Uterus (tissue), 4 donors: ENCODE measurements around the gene RFX8. TPM values are rescaled to one million over a fixed set of nuclear protein-coding genes. Genes with fewer than 3 reads are reported as not detected.

Experiments
- DNase-seq, 2 donors: peaks; one replicate each; pipeline ENCODE4 v3.0.0-alpha.2; 2019 to 2020
- H3K27ac ChIP-seq, 2 donors: fragments of 200-600 bp; sonication (generic); 1 replicate in 1 of 2; 2 replicates in 1 of 2; pipeline ENCODE4 v1.5.1; 2016 to 2018
- H3K27me3 ChIP-seq, 2 donors: fragments of 200-600 bp; sonication (generic); one replicate each; pipeline ENCODE4 v1.5.1; 2018 to 2019; ENCODE audit warnings: control low read depth in 1 of 2
- H3K36me3 ChIP-seq, 2 donors: fragments of 200-600 bp; sonication (generic); one replicate each; pipeline ENCODE4 v1.5.1; 2019; ENCODE audit warnings: control low read depth in 1 of 2
- H3K4me1 ChIP-seq, 2 donors: fragments of 200-600 bp; sonication (generic); one replicate each; pipeline ENCODE4 v1.5.1; 2018 to 2019; ENCODE audit warnings: control low read depth in 1 of 2
- H3K4me3 ChIP-seq, 2 donors: fragments of 200-600 bp; sonication (generic); 1 replicate in 1 of 2; 2 replicates in 1 of 2; pipeline ENCODE4 v1.5.1; 2018 to 2019; ENCODE audit warnings: mild to moderate bottlenecking in 1 of 2
- H3K9me3 ChIP-seq, 2 donors: fragments of 200-600 bp; sonication (generic); one replicate each; pipeline ENCODE4 v1.5.1; 2019; ENCODE audit warnings: control low read depth in 1 of 2
- CTCF ChIP-seq, 4 experiments: fragments of 200-600 bp in 2 of 4; fragments of 450-650 bp in 2 of 4; sonication (generic) in 2 of 4; IDR thresholded peaks; one replicate each; pipeline ENCODE4 v1.5.1; 2016 to 2019; ENCODE audit warnings: antibody characterized with exemption in 4 of 4, mild to moderate bottlenecking in 2 of 4, moderate library complexity in 1 of 4
- POLR2A ChIP-seq, 2 donors: fragments of 450-650 bp; IDR thresholded peaks; one replicate each; pipeline ENCODE4 v1.6.1; 2016; ENCODE audit warnings: antibody characterized with exemption in 2 of 2, mild to moderate bottlenecking in 1 of 2, moderate library complexity in 1 of 2
- intact Hi-C: fragments of 100-400 bp; cut with DNase I; formaldehyde crosslinking; loops from one replicate; pipeline ENCODE4 v1.15.1; 2023; ENCODE audit warnings: low total_unique reads
- total RNA-seq, 4 donors: library from RNA; depleted of rRNA in 3 of 4; stranded (reverse); fragments of >200 nt in 3 of 4; gene quantifications; one replicate each; pipeline versions ENCODE4 v1.1.0 to v1.2.4, GENCODE V29; 2014 to 2023
- donor health status: DM: yes; HTN: yes; CAD: no.

The RFX8 gene
- total RNA-seq, 4 donors from 2014 or later: 0.51 to 1.4 (median 1.1) TPM; not detected in 1

- Histone ChIP-seq H3K27ac (no peak overlapping the region), H3K36me3 (no peaks in the 10 kb centered on the region), H3K4me3 (no peak overlapping the region), H3K27me3 (no peaks in the 10 kb centered on the region), H3K9me3 (no peaks in the 10 kb centered on the region), H3K4me1 (no peaks in the 10 kb centered on the region)
- DNase-seq: no peak
- TF ChIP-seq POLR2A (IDR thresholded peaks at IDR 0.05) (no peak), CTCF (IDR thresholded peaks at IDR 0.05) (no peak)
- intact Hi-C loops: no loop called here
Measured at GRCh38 chr2:101450965-101451364, 23.9 kb downstream of the RFX8 start.

GRCh38 chr2:101446869-101447268 is 28.0 kb downstream of the RFX8 start:
- no peaks in the 10 kb centered on the region for H3K9me3 ChIP-seq
- no peaks in the 10 kb centered on the region for H3K27me3 ChIP-seq
- no peak for DNase-seq
- H3K4me3 ChIP-seq: no peak overlapping the region
- no peaks in the 10 kb centered on the region for H3K36me3 ChIP-seq
- no peak overlapping the region for H3K27ac ChIP-seq
- intact Hi-C loops: no loop called here
- no peaks in the 10 kb centered on the region for H3K4me1 ChIP-seq
- TF ChIP-seq CTCF (IDR thresholded peaks at IDR 0.05) (no peak), POLR2A (IDR thresholded peaks at IDR 0.05) (no peak)

DNA sequence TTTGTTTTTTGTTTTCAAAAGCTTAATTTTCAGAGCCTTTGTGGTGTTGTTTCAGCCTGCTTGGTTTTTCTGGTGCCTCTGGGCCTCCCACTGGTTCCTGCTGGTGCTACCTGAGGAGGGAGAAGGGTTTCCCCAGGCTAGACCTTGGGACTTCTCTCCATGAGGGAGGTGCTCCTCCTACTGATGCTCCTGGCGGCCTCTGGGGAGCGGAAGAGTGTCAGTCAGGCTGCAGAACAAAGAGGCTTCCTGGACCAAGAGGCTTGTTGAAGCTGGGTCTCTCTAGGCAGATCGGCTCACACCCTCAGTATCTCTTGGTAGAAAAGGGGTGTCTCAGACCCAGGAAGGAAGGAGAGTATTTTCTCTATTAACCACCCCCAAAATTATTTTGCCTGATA is 32.2 kb downstream of the RFX8 start:
- Histone ChIP-seq H3K4me3 (no peak overlapping the region), H3K27me3 (no peaks in the 10 kb centered on the region), H3K27ac (no peak overlapping the region), H3K9me3 (no peaks in the 10 kb centered on the region), H3K4me1 (no peaks in the 10 kb centered on the region), H3K36me3 (no peaks in the 10 kb centered on the region)
- TF ChIP-seq CTCF (IDR thresholded peaks at IDR 0.05) (no peak), POLR2A (IDR thresholded peaks at IDR 0.05) (no peak)
- DNase-seq: no peak
- intact Hi-C loops: no loop called here

GRCh38 chr2:101442042-101442666 is 32.8 kb downstream of the RFX8 start:
- no peak overlapping the region for H3K27ac ChIP-seq
- H3K4me3 ChIP-seq: no peak overlapping the region
- H3K4me1 ChIP-seq: no peaks in the 10 kb centered on the region
- TF ChIP-seq POLR2A (IDR thresholded peaks at IDR 0.05) (no peak), CTCF (IDR thresholded peaks at IDR 0.05) (no peak)
- no peak for DNase-seq
- H3K36me3 ChIP-seq: no peaks in the 10 kb centered on the region
- intact Hi-C loops: no loop called here
- H3K27me3 ChIP-seq: no peaks in the 10 kb centered on the region
- no peaks in the 10 kb centered on the region for H3K9me3 ChIP-seq

GRCh38 chr2:101440127-101440738 is 34.7 kb downstream of the RFX8 start:
- intact Hi-C loops: no loop called here
- H3K27me3 ChIP-seq: no peaks in the 10 kb centered on the region
- no peak overlapping the region for H3K27ac ChIP-seq
- H3K4me3 ChIP-seq: no peak overlapping the region
- TF ChIP-seq POLR2A (IDR thresholded peaks at IDR 0.05): no peak
- TF ChIP-seq CTCF (IDR thresholded peaks at IDR 0.05): no peak
- H3K4me1 ChIP-seq: no peaks in the 10 kb centered on the region
- H3K9me3 ChIP-seq: no peaks in the 10 kb centered on the region
- H3K36me3 ChIP-seq: no peaks in the 10 kb centered on the region
- no peak for DNase-seq
